H1 (cell line): ENCODE results near the gene ZC3H7B. TPM values are rescaled to one million over a fixed set of nuclear protein-coding genes. Genes with fewer than 3 reads are reported as not detected.

Source experiments
- CTCF ChIA-PET: fragments of 300-600 bp; sonication (Branson Sonifier 250); formaldehyde crosslinking; loops from one replicate; lab custom pipeline; 2021; ENCODE audit not compliant: partially characterized antibody; lab: Charles Lee
- POLR2A ChIA-PET: fragments of 300-600 bp; sonication (Branson Sonifier 250); formaldehyde crosslinking; loops from one replicate; lab custom pipeline; 2021; ENCODE audit warnings: inconsistent platforms; ENCODE audit not compliant: partially characterized antibody; lab: Charles Lee
- DNase-seq, 2 experiments: peaks; one replicate each; pipeline versions ENCODE4 v3.0.0 to v3.0.0-alpha.2; 2010 to 2022; ENCODE audit warnings: low spot score in 2 of 2, low read depth in 1 of 2, mixed read lengths in 1 of 2
- FAIRE-seq: peaks from 2 replicates; lab custom pipeline; 2011; peaks lifted over from hg19 to GRCh38; lab: Jason Lieb, UNC
- H2AFZ ChIP-seq: 2 replicates; pipeline ENCODE4 v1.8.1; 2012; ENCODE audit warnings: low read length, inconsistent platforms
- H2AK5ac ChIP-seq: 2 replicates; pipeline ENCODE4 v1.6.1; 2013; ENCODE audit warnings: low read depth, low read length
- H2BK120ac ChIP-seq: replicated peaks from 2 replicates; pipeline ENCODE3; 2013; ENCODE audit warnings: low read depth, low read length, inconsistent platforms
- H2BK12ac ChIP-seq: 2 replicates; pipeline ENCODE4 v1.6.1; 2013; ENCODE audit warnings: low read depth, low read length
- H2BK15ac ChIP-seq: 2 replicates; pipeline ENCODE4 v1.6.1; 2013; ENCODE audit warnings: low read length
- H2BK20ac ChIP-seq: 2 replicates; pipeline ENCODE4 v1.6.1; 2013; ENCODE audit warnings: low read length
- H2BK5ac ChIP-seq: 2 replicates; pipeline ENCODE4 v1.6.1; 2013; ENCODE audit warnings: low read depth, low read length
- H3K14ac ChIP-seq: 2 replicates; pipeline ENCODE4 v1.6.1; 2013; ENCODE audit warnings: inconsistent platforms; ENCODE audit not compliant: insufficient read length
- H3K18ac ChIP-seq: 2 replicates; pipeline ENCODE4 v1.6.1; 2013; ENCODE audit warnings: low read length; ENCODE audit errors: extremely low read depth
- H3K23ac ChIP-seq: 2 replicates; pipeline ENCODE4 v1.6.1; 2013; ENCODE audit warnings: inconsistent platforms; ENCODE audit not compliant: insufficient read length
- H3K23me2 ChIP-seq: 2 replicates; pipeline ENCODE4 v1.6.1; 2013; ENCODE audit warnings: low read depth, low read length
- H3K27ac ChIP-seq: 2 replicates; pipeline ENCODE4 v1.6.1; 2011; ENCODE audit warnings: low read depth, low read length, inconsistent platforms
- H3K27me3 ChIP-seq, 4 experiments: replicated peaks in 1 of 4; 1 replicate in 1 of 4; 2 replicates in 3 of 4; pipeline versions ENCODE4 v1.6.1 to v1.8.1; 2011 to 2013; ENCODE audit warnings: low read length in 3 of 4, mild to moderate bottlenecking in 3 of 4, inconsistent platforms in 2 of 4, mixed read lengths in 2 of 4, moderate library complexity in 1 of 4; ENCODE audit not compliant: control insufficient read depth in 3 of 4, insufficient read depth in 3 of 4; ENCODE audit errors: extremely low read depth in 1 of 4
- H3K36me3 ChIP-seq, 4 experiments: 2 replicates each; pipeline versions ENCODE4 v1.6.1 to v1.8.1; 2011 to 2013; ENCODE audit warnings: mild to moderate bottlenecking in 4 of 4, low read length in 3 of 4, moderate library complexity in 2 of 4, control low read depth in 1 of 4, inconsistent platforms in 1 of 4; ENCODE audit not compliant: insufficient read depth in 4 of 4, control insufficient read depth in 2 of 4
- H3K4ac ChIP-seq: replicated peaks from 2 replicates; pipeline ENCODE3; 2013; ENCODE audit warnings: low read length, low read depth, mixed read lengths, inconsistent platforms; ENCODE audit not compliant: insufficient read length
- H3K4me1 ChIP-seq, 4 experiments: replicated peaks in 1 of 4; 1 replicate in 1 of 4; 2 replicates in 3 of 4; pipeline versions ENCODE4 v1.6.1 to v1.8.1; 2011 to 2013; ENCODE audit warnings: low read length in 3 of 4, inconsistent platforms in 2 of 4, mixed read lengths in 1 of 4; ENCODE audit not compliant: insufficient read depth in 4 of 4, control insufficient read depth in 3 of 4
- H3K4me2 ChIP-seq, 2 experiments: 2 replicates each; pipeline versions ENCODE4 v1.6.1 to v1.8.1; 2011 to 2013; ENCODE audit warnings: low read depth in 2 of 2, low read length in 2 of 2, control low read depth in 1 of 2, inconsistent platforms in 1 of 2, mild to moderate bottlenecking in 1 of 2; ENCODE audit not compliant: insufficient read depth in 1 of 2
- H3K4me3 ChIP-seq, 4 experiments: fragments of 200-600, 300-600 bp in 1 of 4; sonication (generic), shearing (Covaris generic), sonication (Bioruptor Twin) in 1 of 4; 2 replicates each; pipeline versions ENCODE4 v1.5.1 to v1.8.1; 2011 to 2016; ENCODE audit warnings: low read length in 4 of 4, low read depth in 3 of 4, control low read depth in 2 of 4, inconsistent platforms in 2 of 4, mild to moderate bottlenecking in 2 of 4, mixed read lengths in 1 of 4, moderate library complexity in 1 of 4; ENCODE audit not compliant: insufficient read depth in 2 of 4; ENCODE audit errors: extremely low read depth in 1 of 4
- H3K56ac ChIP-seq: replicated peaks from 2 replicates; pipeline ENCODE3; 2013; ENCODE audit warnings: low read depth, mild to moderate bottlenecking, mixed read lengths, low read length, inconsistent platforms; ENCODE audit not compliant: insufficient read length
- H3K79me1 ChIP-seq: 2 replicates; pipeline ENCODE4 v1.6.1; 2013; ENCODE audit warnings: low read depth, low read length, control low read depth
- H3K79me2 ChIP-seq, 2 experiments: 2 replicates each; pipeline versions ENCODE4 v1.6.1 to v1.8.1; 2012 to 2013; ENCODE audit warnings: low read length in 2 of 2, mild to moderate bottlenecking in 2 of 2, inconsistent platforms in 1 of 2; ENCODE audit not compliant: insufficient read depth in 2 of 2, control insufficient read depth in 1 of 2
- H3K9ac ChIP-seq, 4 experiments: replicated peaks in 1 of 4; 1 replicate in 1 of 4; 2 replicates in 3 of 4; pipeline versions ENCODE4 v1.6.1 to v1.8.1; 2011 to 2013; ENCODE audit warnings: low read depth in 3 of 4, low read length in 3 of 4, control low read depth in 2 of 4, mild to moderate bottlenecking in 2 of 4, moderate library complexity in 2 of 4, inconsistent platforms in 1 of 4; ENCODE audit errors: extremely low read depth in 1 of 4
- H3K9me3 ChIP-seq, 2 experiments: 2 replicates each; pipeline versions ENCODE4 v1.6.1 to v1.8.1; 2012 to 2013; ENCODE audit warnings: mild to moderate bottlenecking in 2 of 2, moderate library complexity in 2 of 2, control low read depth in 1 of 2, inconsistent platforms in 1 of 2, low read depth in 1 of 2, low read length in 1 of 2, mixed read lengths in 1 of 2; ENCODE audit not compliant: insufficient read depth in 2 of 2
- H4K20me1 ChIP-seq, 2 experiments: replicated peaks in 1 of 2; 2 replicates each; pipeline versions ENCODE3 to v1.8.1; 2011 to 2013; ENCODE audit warnings: inconsistent platforms in 2 of 2, low read length in 2 of 2, mild to moderate bottlenecking in 1 of 2; ENCODE audit not compliant: insufficient read depth in 2 of 2, control insufficient read depth in 1 of 2
- H4K5ac ChIP-seq: 2 replicates; pipeline ENCODE4 v1.6.1; 2013; ENCODE audit warnings: low read length, low read depth, mixed read lengths, inconsistent platforms; ENCODE audit not compliant: insufficient read length
- H4K8ac ChIP-seq: 2 replicates; pipeline ENCODE4 v1.8.0; 2013; ENCODE audit warnings: mild to moderate bottlenecking, moderate library complexity, low read length, inconsistent platforms; ENCODE audit not compliant: insufficient read depth; ENCODE audit errors: extremely low read depth
- H4K91ac ChIP-seq: replicated peaks from 2 replicates; pipeline ENCODE3; 2013; ENCODE audit warnings: low read length, mixed read lengths, inconsistent platforms; ENCODE audit not compliant: insufficient read length
- ASH2L ChIP-seq: fragments of 200-600, 300-600 bp; sonication (generic); IDR thresholded peaks from one replicate; pipeline ENCODE4 v1.7.1; 2017; ENCODE audit warnings: low read length
- CBX5 ChIP-seq: fragments of 300-800, 300-1000 bp; sonication (generic); IDR thresholded peaks from 2 replicates; pipeline ENCODE4 v1.7.1; 2016; ENCODE audit warnings: antibody characterized with exemption, low read length, low read depth
- CBX8 ChIP-seq: fragments of 300-800, 300-1000 bp; sonication (generic); IDR thresholded peaks from 2 replicates; pipeline ENCODE4 v1.7.1; 2016; ENCODE audit warnings: low read depth, low read length, borderline replicate concordance
- CREB1 ChIP-seq: IDR thresholded peaks from 2 replicates; pipeline ENCODE4 v1.6.1; 2012; ENCODE audit warnings: inconsistent platforms
- EZH2 ChIP-seq: fragments of 200-600 bp; sonication (generic); IDR thresholded peaks from 2 replicates; pipeline ENCODE4 v1.7.1; 2012; ENCODE audit warnings: low read depth, mild to moderate bottlenecking, moderate library complexity, low read length, inconsistent platforms; ENCODE audit not compliant: severe bottlenecking
- KDM5A ChIP-seq: fragments of 200-600 bp; IDR thresholded peaks from 2 replicates; pipeline ENCODE4 v1.7.1; 2012; ENCODE audit warnings: mild to moderate bottlenecking, low read length, inconsistent platforms, mixed read lengths
- POU5F1 ChIP-seq: IDR thresholded peaks from 2 replicates; pipeline ENCODE4 v1.6.1; 2011; ENCODE audit warnings: low read depth, mild to moderate bottlenecking, low read length, moderate library complexity
- RAD21 ChIP-seq, 2 experiments: IDR thresholded peaks in 1 of 2; conservative IDR thresholded peaks in 1 of 2; 2 replicates each; pipeline ENCODE4 v1.6.1; 2011; ENCODE audit warnings: low read depth in 2 of 2, low read length in 2 of 2, improper control_type of control experiment in 1 of 2, inconsistent platforms in 1 of 2, mild to moderate bottlenecking in 1 of 2, moderate library complexity in 1 of 2
- RNF2 ChIP-seq: fragments of 200-900, 300-1000 bp; sonication (generic); IDR thresholded peaks from 2 replicates; pipeline ENCODE4 v1.7.1; 2016; ENCODE audit warnings: borderline replicate concordance, low read depth, mild to moderate bottlenecking, antibody characterized with exemption, low read length; ENCODE audit not compliant: poor library complexity, severe bottlenecking; ENCODE audit errors: missing control alignments
- TBP ChIP-seq: IDR thresholded peaks from 2 replicates; pipeline ENCODE4 v1.6.1; 2011; ENCODE audit warnings: low read depth, low read length, improper control_type of control experiment
- WGBS, 2 experiments: shearing (Covaris generic) in 1 of 2; methylation state at CpG; one replicate each; pipeline versions ENCODE4 v1.1.6 to v1.1.7; 2013 to 2015; ENCODE audit warnings: low lambda C conversion rate in 2 of 2, mixed read lengths in 2 of 2, inconsistent platforms in 1 of 2, low coverage in 1 of 2, missing lambda C conversion rate in 1 of 2; ENCODE audit not compliant: insufficient replicate concordance in 2 of 2, insufficient coverage in 1 of 2, insufficient read length in 1 of 2; ENCODE audit errors: extremely low coverage in 1 of 2, missing lambda C conversion rate in 1 of 2; 5-methylcytosine and 5-hydroxymethylcytosine counted together
- polyA plus RNA-seq, 7 experiments: library from polyadenylated mRNA; depleted of rRNA in 3 of 7; stranded (reverse) in 5 of 7; unstranded in 2 of 7; fragments of >200 nt in 5 of 7; fragments of 200-250 nt in 2 of 7; gene quantifications; 1 replicate in 5 of 7; 2 replicates in 1 of 7; 4 replicates in 1 of 7; pipeline versions ENCODE4 v1.2.1 to v1.2.3, GENCODE V29; 2011 to 2013; ENCODE audit warnings: missing spikeins in 2 of 7, mixed read lengths in 2 of 7
- total RNA-seq: library from RNA; stranded (reverse); fragmentation: NEBNext Ultra II Directional; extraction: Animal tissue kit (Norgen Biotek cat#: 25700); gene quantifications from 2 replicates; pipeline ENCODE4 v1.2.1, GENCODE V29; 2021
- TF ChIP-seq, protein P1 (sequence below): IDR thresholded peaks from 2 replicates; pipeline ENCODE4 v1.6.1; 2012; ENCODE audit warnings: inconsistent platforms

ZC3H7B gene
- total and polyA plus RNA-seq, 2 of the 8 experiments (the other 6 are each of a cell fraction or from before 2014, with no cell fraction given): 35.5 to 78.6 TPM

DNA sequence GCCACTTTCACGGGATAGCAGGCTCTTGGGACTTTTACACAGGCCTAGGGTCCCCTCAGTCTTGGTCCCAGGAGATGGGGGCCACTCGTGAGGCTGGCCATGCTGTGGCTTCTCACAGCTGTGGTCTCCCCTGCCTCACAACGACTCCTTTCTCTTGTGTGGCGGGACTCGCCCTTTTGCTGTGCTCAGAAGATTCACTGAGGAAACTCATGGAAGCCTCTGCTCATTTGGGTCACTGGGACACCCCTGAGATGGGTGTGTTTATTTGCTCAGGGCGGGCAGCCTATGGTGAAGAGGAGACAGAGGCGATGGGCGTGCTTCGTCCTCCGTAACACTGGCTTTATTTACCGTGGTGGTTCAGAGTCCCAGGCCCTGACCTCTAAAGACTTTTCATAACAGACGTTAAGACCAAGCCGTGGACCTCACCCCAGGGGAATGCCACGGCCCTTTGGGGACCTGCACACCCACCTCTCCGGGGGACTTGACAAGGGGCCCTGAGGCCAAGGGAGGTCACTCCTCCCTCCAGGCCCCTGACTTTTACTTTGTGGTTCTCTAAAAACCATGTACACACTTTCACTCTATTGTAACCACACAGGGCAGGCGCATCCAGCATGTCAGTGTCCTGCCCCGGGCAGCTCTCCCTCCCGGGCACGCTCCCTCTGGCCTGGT is 96.0 kb downstream of the ZC3H7B start:
- Histone ChIP-seq H3K56ac (no peak overlapping the region), H3K18ac (no peak overlapping the region), H2BK5ac (no peak overlapping the region), H3K36me3 (peaks cover 0 to 12% (median 1%) of the 10 kb centered on the region in 4 experiments; a peak in 5 of 8 replicates), H3K9me3 (no peaks in the 10 kb centered on the region), H3K27me3 (no peaks in the 10 kb centered on the region), H2AK5ac (no peak overlapping the region), H3K4me2 (no peak overlapping the region), H2BK20ac (no peak overlapping the region), H3K4me1 (peaks cover 0 to 3% (median 0%) of the 10 kb centered on the region in 4 experiments; a peak in 1 of 7 replicates), H3K79me2 (no peaks in the 10 kb centered on the region), H2BK120ac (no peak overlapping the region), H3K27ac (no peak overlapping the region), H4K5ac (no peak overlapping the region), H3K9ac (no peak overlapping the region), H3K23me2 (no peaks in the 10 kb centered on the region), H3K14ac (no peak overlapping the region), H4K8ac (no peak overlapping the region; the same call in 1 of the 2 replicates), H4K20me1 (no peaks in the 10 kb centered on the region), H4K91ac (no peak overlapping the region), H3K23ac (no peak overlapping the region), H3K4me3 (no peak overlapping the region), H2BK12ac (no peak overlapping the region), H3K79me1 (no peaks in the 10 kb centered on the region), H2AFZ (no peak overlapping the region), H3K4ac (no peak overlapping the region), H2BK15ac (no peak overlapping the region)
- FAIRE-seq (no peak), DNase-seq (no peak)
- ChIA-PET POLR2A (interaction anchor here (0.6 to 9.8 kb wide), 4 partner anchors 13 to 115 kb away, joined by 3 to 106 read pairs (median 10); partner anchors contain the start of gene TOB2), CTCF (interaction anchor here (1.1 to 15.8 kb wide), 4 partner anchors 14 to 141 kb away, joined by 3 to 269 read pairs (median 4); no protein-coding TSS in a partner anchor)
- WGBS, 2 experiments: 94% methylated on average over 19 of the region's 19 CpGs; no CpG with 5 or more reads in 1 of the 2 experiments
- TF ChIP-seq EZH2: no peak
- TF ChIP-seq CBX5: no peak
- TF ChIP-seq RNF2: no peak
- no peak for TF ChIP-seq CBX8
- no peak for TF ChIP-seq TBP
- no peak for TF ChIP-seq POU5F1
- no peak for TF ChIP-seq RAD21 (IDR thresholded peaks at IDR 0.05 in 1 of 2, conservative IDR thresholded peaks at IDR 0.05 in 1 of 2; ENCODE audit: low read depth in 2 of 2, low read length in 2 of 2)
- TF ChIP-seq, protein P1, sequence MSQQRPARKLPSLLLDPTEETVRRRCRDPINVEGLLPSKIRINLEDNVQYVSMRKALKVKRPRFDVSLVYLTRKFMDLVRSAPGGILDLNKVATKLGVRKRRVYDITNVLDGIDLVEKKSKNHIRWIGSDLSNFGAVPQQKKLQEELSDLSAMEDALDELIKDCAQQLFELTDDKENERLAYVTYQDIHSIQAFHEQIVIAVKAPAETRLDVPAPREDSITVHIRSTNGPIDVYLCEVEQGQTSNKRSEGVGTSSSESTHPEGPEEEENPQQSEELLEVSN: no peak
- TF ChIP-seq KDM5A: no peak
- no peak for TF ChIP-seq CREB1
- no peak for TF ChIP-seq ASH2L
